ENCODE data around the gene ZFP90. TPM values are rescaled to one million over a fixed set of nuclear protein-coding genes. Genes with fewer than 3 reads are reported as not detected.

Gene ZFP90
- total RNA-seq, 2 donors from 2014 or later, result 9.1 to 20.0 TPM

DNA sequence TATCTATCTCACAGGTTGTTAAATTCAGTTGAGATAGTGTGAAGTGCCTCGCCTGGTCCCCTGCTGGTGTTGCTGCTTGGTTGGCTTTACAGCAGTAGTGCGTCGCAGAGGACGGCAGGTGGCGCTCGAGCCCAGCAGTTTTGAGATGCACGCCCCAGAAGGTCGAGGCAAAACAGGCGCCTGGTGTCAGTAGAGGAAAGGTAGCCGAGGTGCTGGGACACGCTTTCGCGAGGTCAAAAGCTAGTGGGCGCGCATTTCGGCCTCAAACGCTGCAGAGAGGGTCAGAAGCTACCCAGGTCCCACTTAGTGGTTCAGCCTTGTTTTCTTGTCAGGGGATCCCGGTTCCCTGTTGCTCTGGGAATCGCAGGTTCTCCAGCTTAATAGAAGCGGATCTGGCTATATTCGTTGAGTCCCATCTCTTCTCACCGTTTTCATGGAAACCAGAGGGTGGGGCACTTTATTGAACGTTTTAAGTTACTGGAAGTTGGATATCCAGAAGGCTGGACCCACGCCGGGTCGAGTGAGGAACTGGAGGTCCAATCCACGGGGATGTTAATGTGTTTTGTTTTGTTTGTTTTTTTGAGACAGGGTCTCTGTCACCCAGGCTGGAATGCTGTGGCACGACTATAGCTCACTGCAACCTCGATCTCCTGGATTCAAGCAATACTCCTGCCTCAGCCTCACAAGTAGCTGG, 10.3 kb upstream of the ZFP90 start:
- H3K27ac ChIP-seq, result no peak overlapping the region
- peaks cover 0 to 22% of the 10 kb centered on the region in 2 donors for H3K4me1 ChIP-seq
- no peaks in the 10 kb centered on the region for H3K36me3 ChIP-seq
- peak; percentile 89 for DNase-seq (ENCODE audit: low spot score)
- peak overlapping the region in 1 of 2 donors; percentile 16 for H3K4me3 ChIP-seq
- H3K9me3 ChIP-seq, result no peaks in the 10 kb centered on the region
- TF ChIP-seq, protein P1, sequence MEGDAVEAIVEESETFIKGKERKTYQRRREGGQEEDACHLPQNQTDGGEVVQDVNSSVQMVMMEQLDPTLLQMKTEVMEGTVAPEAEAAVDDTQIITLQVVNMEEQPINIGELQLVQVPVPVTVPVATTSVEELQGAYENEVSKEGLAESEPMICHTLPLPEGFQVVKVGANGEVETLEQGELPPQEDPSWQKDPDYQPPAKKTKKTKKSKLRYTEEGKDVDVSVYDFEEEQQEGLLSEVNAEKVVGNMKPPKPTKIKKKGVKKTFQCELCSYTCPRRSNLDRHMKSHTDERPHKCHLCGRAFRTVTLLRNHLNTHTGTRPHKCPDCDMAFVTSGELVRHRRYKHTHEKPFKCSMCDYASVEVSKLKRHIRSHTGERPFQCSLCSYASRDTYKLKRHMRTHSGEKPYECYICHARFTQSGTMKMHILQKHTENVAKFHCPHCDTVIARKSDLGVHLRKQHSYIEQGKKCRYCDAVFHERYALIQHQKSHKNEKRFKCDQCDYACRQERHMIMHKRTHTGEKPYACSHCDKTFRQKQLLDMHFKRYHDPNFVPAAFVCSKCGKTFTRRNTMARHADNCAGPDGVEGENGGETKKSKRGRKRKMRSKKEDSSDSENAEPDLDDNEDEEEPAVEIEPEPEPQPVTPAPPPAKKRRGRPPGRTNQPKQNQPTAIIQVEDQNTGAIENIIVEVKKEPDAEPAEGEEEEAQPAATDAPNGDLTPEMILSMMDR (IDR thresholded peaks at IDR 0.05), result peak; percentile 86 to 95
- H3K27me3 ChIP-seq, result no peaks in the 10 kb centered on the region

DNA sequence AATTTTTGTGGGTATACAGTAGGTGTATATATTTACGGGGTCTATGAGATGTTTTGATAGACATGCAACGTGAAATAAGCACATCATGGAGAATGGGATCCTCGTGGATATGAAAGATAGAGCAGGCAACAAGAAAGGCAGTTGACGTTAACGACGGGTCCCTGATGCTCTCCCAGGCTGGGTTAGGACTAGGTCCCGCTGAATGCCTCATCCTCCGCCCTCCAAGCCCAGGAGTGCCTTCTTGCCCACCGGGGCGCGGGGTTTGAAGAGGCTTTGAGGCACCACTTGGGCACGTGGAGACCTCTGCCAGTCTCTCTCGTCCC, 9.5 kb upstream of the ZFP90 start:
- H3K9me3 ChIP-seq, result no peaks in the 10 kb centered on the region
- DNase-seq (ENCODE audit: low spot score), result no peak
- no peaks in the 10 kb centered on the region for H3K27me3 ChIP-seq
- H3K36me3 ChIP-seq, result no peaks in the 10 kb centered on the region
- TF ChIP-seq, protein P1 (IDR thresholded peaks at IDR 0.05), result no peak
- H3K27ac ChIP-seq, result peak overlapping the region in 1 of 2 donors; percentile 23
- peak overlapping the region; percentile 78 to 85 for H3K4me3 ChIP-seq
- H3K4me1 ChIP-seq, result peaks cover 0 to 22% of the 10 kb centered on the region in 2 donors

DNA sequence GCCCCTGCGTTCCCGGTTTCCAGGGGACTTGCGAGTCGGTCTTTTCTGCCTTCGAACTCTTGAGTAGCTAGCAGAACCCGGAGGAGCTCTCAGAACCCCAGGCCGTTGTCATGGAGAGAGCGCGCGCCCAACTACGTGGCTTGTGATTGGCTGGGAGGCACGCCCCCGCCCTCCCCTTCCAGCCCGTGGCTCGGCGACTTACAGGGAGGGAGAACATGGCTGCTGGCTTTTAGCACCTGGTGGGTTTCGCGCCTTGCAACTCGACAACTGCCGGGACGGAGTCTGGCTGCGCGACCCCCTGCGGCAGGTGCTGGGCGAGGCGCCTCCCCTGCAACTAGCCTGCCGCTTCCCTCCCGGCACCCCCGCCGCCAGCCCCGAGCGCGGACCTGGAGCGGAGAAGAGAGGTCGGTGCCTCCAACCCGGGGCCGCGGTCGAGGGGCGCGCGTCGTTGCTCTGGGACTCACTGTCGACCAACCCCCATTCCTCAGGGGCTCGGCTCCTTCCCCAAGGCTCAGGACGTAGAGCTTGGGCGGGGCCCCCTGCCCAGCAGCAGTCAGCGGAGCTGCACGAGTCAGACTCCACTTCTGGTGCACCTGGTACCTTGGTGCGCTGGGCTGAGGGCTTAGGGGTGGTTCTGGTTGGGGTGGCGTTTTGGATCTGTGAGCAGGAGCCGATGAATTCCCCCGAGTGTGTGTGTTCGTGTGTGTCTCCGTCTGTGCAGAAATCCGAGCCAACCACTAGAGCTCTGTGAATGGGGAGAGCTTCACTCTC, 9.0 kb upstream of the ZFP90 start:
- peak overlapping the region; percentile 78 to 85 for H3K4me3 ChIP-seq
- peaks cover 0 to 22% of the 10 kb centered on the region in 2 donors for H3K4me1 ChIP-seq
- peak overlapping the region in 1 of 2 donors; percentile 23 for H3K27ac ChIP-seq
- no peaks in the 10 kb centered on the region for H3K36me3 ChIP-seq
- TF ChIP-seq, protein P1 (IDR thresholded peaks at IDR 0.05), result no peak
- no peaks in the 10 kb centered on the region for H3K9me3 ChIP-seq
- no peaks in the 10 kb centered on the region for H3K27me3 ChIP-seq
- DNase-seq (ENCODE audit: low spot score), result peak; percentile 96

DNA sequence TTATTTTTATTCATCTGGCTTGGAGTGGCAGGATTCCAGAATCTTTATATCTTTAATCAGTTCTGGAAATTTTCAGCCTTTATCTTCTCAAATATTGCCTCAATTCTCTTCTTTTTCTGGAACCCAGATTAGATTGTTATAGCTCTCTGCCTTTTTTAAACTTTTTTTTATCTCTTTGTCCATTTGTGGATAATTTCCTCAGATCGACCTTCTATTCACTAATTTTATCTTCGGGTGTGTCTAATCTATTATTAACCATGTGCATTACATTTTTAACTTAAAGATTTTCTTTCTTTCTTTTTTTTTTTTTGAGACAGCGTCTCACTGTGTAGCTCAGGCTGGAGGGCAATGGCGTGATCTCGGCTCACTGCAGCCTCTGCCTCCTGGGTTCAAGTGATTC, 5.2 kb upstream of the ZFP90 start:
- TF ChIP-seq, protein P1 (IDR thresholded peaks at IDR 0.05), result no peak
- no peaks in the 10 kb centered on the region for H3K36me3 ChIP-seq
- H3K9me3 ChIP-seq, result no peaks in the 10 kb centered on the region
- DNase-seq (ENCODE audit: low spot score), result no peak
- H3K27ac ChIP-seq, result no peak overlapping the region
- peaks cover 0 to 18% of the 10 kb centered on the region in 2 donors for H3K4me1 ChIP-seq
- no peak overlapping the region for H3K4me3 ChIP-seq
- H3K27me3 ChIP-seq, result no peaks in the 10 kb centered on the region

DNA sequence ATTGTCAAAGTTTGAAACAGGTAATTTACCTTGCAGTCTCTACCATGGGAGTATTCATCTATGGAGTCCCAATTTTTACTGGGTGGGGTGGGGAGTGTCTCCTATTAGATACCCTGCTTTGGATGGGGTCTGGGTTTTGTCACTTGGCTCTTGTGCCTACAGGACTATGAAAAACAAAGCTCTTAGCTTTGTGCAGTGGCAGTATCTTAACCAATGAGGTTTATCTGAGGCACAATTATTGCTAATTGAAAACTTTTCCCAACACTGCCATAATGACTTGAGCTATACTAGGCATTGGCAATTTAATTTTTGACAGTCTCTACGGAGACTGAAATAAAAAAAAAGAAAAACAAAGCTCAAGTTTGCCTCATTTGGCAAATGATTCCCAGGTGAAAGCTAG, 3.8 kb upstream of the ZFP90 start:
- H3K36me3 ChIP-seq, result no peaks in the 10 kb centered on the region
- no peaks in the 10 kb centered on the region for H3K9me3 ChIP-seq
- no peak overlapping the region for H3K4me3 ChIP-seq
- no peak overlapping the region for H3K27ac ChIP-seq
- no peak for DNase-seq (ENCODE audit: low spot score)
- H3K27me3 ChIP-seq, result no peaks in the 10 kb centered on the region
- H3K4me1 ChIP-seq, result peaks cover 0 to 14% of the 10 kb centered on the region in 2 donors
- TF ChIP-seq, protein P1 (IDR thresholded peaks at IDR 0.05), result no peak

Data from right atrium auricular region (tissue), 2 donors.